ENCODE results near the gene PITRM1. TPM values are rescaled to one million over a fixed set of nuclear protein-coding genes. Genes with fewer than 3 reads are reported as not detected.

Gene PITRM1
- total RNA-seq, 1 experiment from 2014 or later, result 70.4 TPM

- Mint-ChIP-seq H3K36me3 (ENCODE audit: insufficient read depth, unreplicated experiment) (peaks cover 86% of the 10 kb centered on the region), H3K4me1 (ENCODE audit: low read depth, unreplicated experiment) (no peaks in the 10 kb centered on the region), H3K27me3 (ENCODE audit: unreplicated experiment) (no peaks in the 10 kb centered on the region), H3K27ac (ENCODE audit: unreplicated experiment) (no peak overlapping the region), H3K9me3 (ENCODE audit: low read depth, unreplicated experiment) (no peaks in the 10 kb centered on the region), H3K4me3 (ENCODE audit: low read depth, unreplicated experiment) (no peak overlapping the region)
- TF ChIP-seq, protein P1, sequence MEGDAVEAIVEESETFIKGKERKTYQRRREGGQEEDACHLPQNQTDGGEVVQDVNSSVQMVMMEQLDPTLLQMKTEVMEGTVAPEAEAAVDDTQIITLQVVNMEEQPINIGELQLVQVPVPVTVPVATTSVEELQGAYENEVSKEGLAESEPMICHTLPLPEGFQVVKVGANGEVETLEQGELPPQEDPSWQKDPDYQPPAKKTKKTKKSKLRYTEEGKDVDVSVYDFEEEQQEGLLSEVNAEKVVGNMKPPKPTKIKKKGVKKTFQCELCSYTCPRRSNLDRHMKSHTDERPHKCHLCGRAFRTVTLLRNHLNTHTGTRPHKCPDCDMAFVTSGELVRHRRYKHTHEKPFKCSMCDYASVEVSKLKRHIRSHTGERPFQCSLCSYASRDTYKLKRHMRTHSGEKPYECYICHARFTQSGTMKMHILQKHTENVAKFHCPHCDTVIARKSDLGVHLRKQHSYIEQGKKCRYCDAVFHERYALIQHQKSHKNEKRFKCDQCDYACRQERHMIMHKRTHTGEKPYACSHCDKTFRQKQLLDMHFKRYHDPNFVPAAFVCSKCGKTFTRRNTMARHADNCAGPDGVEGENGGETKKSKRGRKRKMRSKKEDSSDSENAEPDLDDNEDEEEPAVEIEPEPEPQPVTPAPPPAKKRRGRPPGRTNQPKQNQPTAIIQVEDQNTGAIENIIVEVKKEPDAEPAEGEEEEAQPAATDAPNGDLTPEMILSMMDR (IDR thresholded peaks at IDR 0.05; ENCODE audit: unreplicated experiment), result no peak
- no TSS peak for BruUV-seq (replicated peaks)
- intact Hi-C loops (cut with micrococcal nuclease; ENCODE audit: unreplicated experiment), result no loop called here
- CTCF ChIA-PET, result no interaction called here
- DNase-seq, result no peak
Measured at GRCh38 chr10:3125527-3126170, 46.9 kb downstream of the PITRM1 start.

- H3K9me3 Mint-ChIP-seq (ENCODE audit: low read depth, unreplicated experiment), result no peaks in the 10 kb centered on the region
- H3K27ac Mint-ChIP-seq (ENCODE audit: unreplicated experiment), result no peak overlapping the region
- no peak overlapping the region for H3K4me3 Mint-ChIP-seq (ENCODE audit: low read depth, unreplicated experiment)
- H3K27me3 Mint-ChIP-seq (ENCODE audit: unreplicated experiment), result no peaks in the 10 kb centered on the region
- no TSS peak for BruUV-seq (replicated peaks)
- H3K36me3 Mint-ChIP-seq (ENCODE audit: insufficient read depth, unreplicated experiment), result peaks cover 86% of the 10 kb centered on the region
- no peaks in the 10 kb centered on the region for H3K4me1 Mint-ChIP-seq (ENCODE audit: low read depth, unreplicated experiment)
- TF ChIP-seq, protein P1 (IDR thresholded peaks at IDR 0.05; ENCODE audit: unreplicated experiment), result no peak
- DNase-seq, result no peak
- CTCF ChIA-PET, result no interaction called here
- intact Hi-C loops (cut with micrococcal nuclease; ENCODE audit: unreplicated experiment), result no loop called here
Measured at GRCh38 chr10:3124412-3125175, 48.0 kb downstream of the PITRM1 start.

- Mint-ChIP-seq H3K36me3 (ENCODE audit: insufficient read depth, unreplicated experiment) (peaks cover 85% of the 10 kb centered on the region), H3K27ac (ENCODE audit: unreplicated experiment) (no peak overlapping the region), H3K27me3 (ENCODE audit: unreplicated experiment) (no peaks in the 10 kb centered on the region), H3K4me1 (ENCODE audit: low read depth, unreplicated experiment) (peaks cover 1% of the 10 kb centered on the region), H3K9me3 (ENCODE audit: low read depth, unreplicated experiment) (no peaks in the 10 kb centered on the region), H3K4me3 (ENCODE audit: low read depth, unreplicated experiment) (no peak overlapping the region)
- intact Hi-C loops (cut with micrococcal nuclease; ENCODE audit: unreplicated experiment), result no loop called here
- TF ChIP-seq, protein P1 (IDR thresholded peaks at IDR 0.05; ENCODE audit: unreplicated experiment), result no peak
- BruUV-seq (replicated peaks), result no TSS peak
- CTCF ChIA-PET, result no interaction called here
- no peak for DNase-seq
Measured at GRCh38 chr10:3123571-3124411, 48.8 kb downstream of the PITRM1 start.

DNA sequence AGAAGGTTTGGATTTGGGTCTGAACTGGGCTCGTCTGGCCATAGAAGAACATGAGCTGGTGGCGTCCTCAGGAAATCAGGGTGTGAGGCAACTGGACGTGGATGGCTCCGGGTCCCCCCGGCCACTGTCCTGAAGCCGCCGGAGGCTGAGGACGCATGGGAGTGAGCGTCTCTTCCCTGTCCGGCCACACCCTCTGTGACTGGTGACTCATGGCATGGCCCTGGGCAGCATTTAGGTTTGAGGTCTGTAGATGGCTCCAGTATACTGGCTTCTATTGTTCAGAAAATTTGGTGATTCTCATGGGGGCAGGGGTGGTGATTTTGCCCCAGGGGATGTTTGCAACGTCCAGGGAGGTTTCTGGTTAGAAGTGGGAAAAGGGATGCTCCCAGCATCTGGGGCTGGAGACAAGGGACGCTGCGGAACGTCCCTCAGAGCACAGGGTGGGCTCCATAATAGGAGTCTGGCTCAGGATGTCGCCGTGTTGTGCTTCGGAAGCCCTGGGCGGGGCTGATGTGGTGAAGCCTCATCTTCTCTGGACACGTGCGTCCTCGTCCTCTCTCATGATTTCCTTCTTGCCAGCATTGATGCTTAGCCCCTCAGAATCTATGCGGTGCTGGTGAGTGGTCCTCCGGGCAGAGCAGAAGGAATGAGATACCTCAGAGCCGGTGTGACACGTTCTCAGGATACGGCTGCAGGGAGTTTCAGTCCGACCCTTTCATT is 49.9 kb downstream of the PITRM1 start:
- intact Hi-C loops (cut with micrococcal nuclease; ENCODE audit: unreplicated experiment), result no loop called here
- no peak for DNase-seq
- H3K36me3 Mint-ChIP-seq (ENCODE audit: insufficient read depth, unreplicated experiment), result peaks cover 85% of the 10 kb centered on the region
- H3K27ac Mint-ChIP-seq (ENCODE audit: unreplicated experiment), result no peak overlapping the region
- no peaks in the 10 kb centered on the region for H3K9me3 Mint-ChIP-seq (ENCODE audit: low read depth, unreplicated experiment)
- CTCF ChIA-PET, result no interaction called here
- no peak overlapping the region for H3K4me3 Mint-ChIP-seq (ENCODE audit: low read depth, unreplicated experiment)
- H3K27me3 Mint-ChIP-seq (ENCODE audit: unreplicated experiment), result no peaks in the 10 kb centered on the region
- TF ChIP-seq, protein P1 (IDR thresholded peaks at IDR 0.05; ENCODE audit: unreplicated experiment), result no peak
- BruUV-seq (replicated peaks), result no TSS peak
- H3K4me1 Mint-ChIP-seq (ENCODE audit: low read depth, unreplicated experiment), result peaks cover 12% of the 10 kb centered on the region

Data from Calu3 (cell line).